HepG2 (cell line): ENCODE measurements around the gene CELF2. TPM values are rescaled to one million over a fixed set of nuclear protein-coding genes. Genes with fewer than 3 reads are reported as not detected.

Source experiments
- CCDC6 ChIP-seq: sonication (generic); formaldehyde crosslinking; IDR thresholded peaks from 2 replicates; pipeline ENCODE4 v1.8.1; 2022; ENCODE audit warnings: mild to moderate bottlenecking, missing genetic modification reagents, moderate library complexity
- HNRNPK ChIP-seq: fragments of 200-400 bp; formaldehyde crosslinking; IDR thresholded peaks from 2 replicates; pipeline ENCODE4 v1.6.1; 2018; ENCODE audit warnings: low read length, low read depth, moderate library complexity, mild to moderate bottlenecking; ENCODE audit not compliant: poor library complexity, severe bottlenecking
- IRX3 ChIP-seq: sonication (generic); formaldehyde crosslinking; IDR thresholded peaks from 2 replicates; pipeline ENCODE4 v1.8.1; 2023; ENCODE audit warnings: mild to moderate bottlenecking, low read depth, missing genetic modification reagents, borderline replicate concordance
- LCORL ChIP-seq, 2 experiments: fragments of 450-650 bp in 1 of 2; sonication (generic) in 1 of 2; formaldehyde crosslinking in 1 of 2; IDR thresholded peaks; 2 replicates each; pipeline versions ENCODE4 v1.5.0 to v1.6.1; 2017 to 2020; ENCODE audit warnings: antibody characterized with exemption in 1 of 2, missing genetic modification reagents in 1 of 2
- ZBTB3 ChIP-seq: sonication (generic); formaldehyde crosslinking; IDR thresholded peaks from 2 replicates; pipeline ENCODE4 v1.4.0; 2020; ENCODE audit warnings: low read depth, mild to moderate bottlenecking, moderate library complexity, missing genetic modification reagents, borderline replicate concordance
- ZNF292 ChIP-seq: sonication (generic); formaldehyde crosslinking; IDR thresholded peaks from 2 replicates; pipeline ENCODE4 v1.8.1; 2022; ENCODE audit warnings: mild to moderate bottlenecking, low read depth, missing genetic modification reagents, borderline replicate concordance
- ZNF564 ChIP-seq: sonication (generic); formaldehyde crosslinking; IDR thresholded peaks from 2 replicates; pipeline ENCODE4 v1.8.1; 2023; ENCODE audit warnings: mild to moderate bottlenecking, missing genetic modification reagents
- ZNF776 ChIP-seq: sonication (generic); formaldehyde crosslinking; IDR thresholded peaks from 2 replicates; pipeline ENCODE4 v1.4.0; 2020; ENCODE audit warnings: mild to moderate bottlenecking, missing genetic modification reagents
- polyA plus RNA-seq, 8 experiments: library from polyadenylated mRNA; depleted of rRNA in 3 of 8; stranded (reverse) in 7 of 8; unstranded in 1 of 8; fragments of >200 nt; fragmentation: Illumina TruSeq in 4 of 8; extraction: Trizol in 4 of 8; gene quantifications; 2 replicates each; pipeline versions ENCODE4 v1.2.1 to v1.2.3, GENCODE V29; 2011 to 2016; ENCODE audit warnings: low read depth in 4 of 8, missing spikeins in 1 of 8, mixed read lengths in 1 of 8; ENCODE audit not compliant: insufficient read depth in 1 of 8
- total RNA-seq, 5 experiments: library from RNA; depleted of rRNA; stranded (reverse); fragments of >200 nt; fragmentation: Illumina TruSeq; extraction: Trizol; gene quantifications; 2 replicates each; pipeline ENCODE4 v1.2.3, GENCODE V29; 2016; ENCODE audit warnings: low read depth in 1 of 5
- TF ChIP-seq, protein P1 (sequence below): sonication (generic); formaldehyde crosslinking; IDR thresholded peaks from 2 replicates; pipeline ENCODE4 v1.4.0; 2020; ENCODE audit warnings: missing genetic modification reagents, borderline replicate concordance
- TF ChIP-seq, protein P2 (sequence below), 2 experiments: fragments of 450-650 bp in 1 of 2; sonication (generic) in 1 of 2; formaldehyde crosslinking; IDR thresholded peaks; 2 replicates each; pipeline versions ENCODE4 v1.5.0 to v1.8.0; 2020 to 2022; ENCODE audit warnings: mild to moderate bottlenecking in 1 of 2, missing genetic modification reagents in 1 of 2
- TF ChIP-seq, protein P3 (sequence below): IDR thresholded peaks from 2 replicates; pipeline ENCODE4 v1.6.1; 2016; ENCODE audit warnings: missing compliant biosample characterization, missing genetic modification reagents, borderline replicate concordance
- TF ChIP-seq, protein P4 (sequence below): IDR thresholded peaks from 2 replicates; pipeline ENCODE4 v1.6.1; 2012; ENCODE audit warnings: inconsistent platforms
- TF ChIP-seq, protein P5 (sequence below): sonication (generic); formaldehyde crosslinking; IDR thresholded peaks from 2 replicates; pipeline ENCODE4 v1.8.0; 2022; ENCODE audit warnings: mild to moderate bottlenecking, missing genetic modification reagents, borderline replicate concordance

CELF2 gene
- total and polyA plus RNA-seq, 2 of the 13 experiments (the other 11 are each of a cell fraction or from before 2014, with no cell fraction given) = not detected

DNA sequence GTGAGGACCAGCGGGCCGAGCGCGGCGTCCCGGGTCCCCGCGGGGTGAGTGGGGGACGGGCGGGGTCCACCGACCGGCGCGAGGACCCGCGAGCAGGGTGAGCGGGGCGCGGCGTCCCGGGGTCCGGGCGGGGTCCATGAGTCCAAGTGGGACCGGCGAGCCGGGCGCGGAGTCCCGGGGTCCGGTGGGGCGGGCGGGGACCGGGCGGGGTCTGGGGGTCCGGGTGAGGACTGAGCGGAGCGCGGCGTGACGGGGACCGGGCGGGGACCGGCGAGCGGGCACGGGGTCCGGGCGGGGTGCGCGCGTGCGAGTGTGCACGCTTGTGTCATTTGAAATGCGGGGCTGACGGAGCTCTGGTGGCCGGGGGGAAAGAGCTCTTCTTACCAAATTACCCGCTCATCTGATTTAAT, 765 bp downstream of the CELF2 start (continued):
- TF ChIP-seq, protein P1, sequence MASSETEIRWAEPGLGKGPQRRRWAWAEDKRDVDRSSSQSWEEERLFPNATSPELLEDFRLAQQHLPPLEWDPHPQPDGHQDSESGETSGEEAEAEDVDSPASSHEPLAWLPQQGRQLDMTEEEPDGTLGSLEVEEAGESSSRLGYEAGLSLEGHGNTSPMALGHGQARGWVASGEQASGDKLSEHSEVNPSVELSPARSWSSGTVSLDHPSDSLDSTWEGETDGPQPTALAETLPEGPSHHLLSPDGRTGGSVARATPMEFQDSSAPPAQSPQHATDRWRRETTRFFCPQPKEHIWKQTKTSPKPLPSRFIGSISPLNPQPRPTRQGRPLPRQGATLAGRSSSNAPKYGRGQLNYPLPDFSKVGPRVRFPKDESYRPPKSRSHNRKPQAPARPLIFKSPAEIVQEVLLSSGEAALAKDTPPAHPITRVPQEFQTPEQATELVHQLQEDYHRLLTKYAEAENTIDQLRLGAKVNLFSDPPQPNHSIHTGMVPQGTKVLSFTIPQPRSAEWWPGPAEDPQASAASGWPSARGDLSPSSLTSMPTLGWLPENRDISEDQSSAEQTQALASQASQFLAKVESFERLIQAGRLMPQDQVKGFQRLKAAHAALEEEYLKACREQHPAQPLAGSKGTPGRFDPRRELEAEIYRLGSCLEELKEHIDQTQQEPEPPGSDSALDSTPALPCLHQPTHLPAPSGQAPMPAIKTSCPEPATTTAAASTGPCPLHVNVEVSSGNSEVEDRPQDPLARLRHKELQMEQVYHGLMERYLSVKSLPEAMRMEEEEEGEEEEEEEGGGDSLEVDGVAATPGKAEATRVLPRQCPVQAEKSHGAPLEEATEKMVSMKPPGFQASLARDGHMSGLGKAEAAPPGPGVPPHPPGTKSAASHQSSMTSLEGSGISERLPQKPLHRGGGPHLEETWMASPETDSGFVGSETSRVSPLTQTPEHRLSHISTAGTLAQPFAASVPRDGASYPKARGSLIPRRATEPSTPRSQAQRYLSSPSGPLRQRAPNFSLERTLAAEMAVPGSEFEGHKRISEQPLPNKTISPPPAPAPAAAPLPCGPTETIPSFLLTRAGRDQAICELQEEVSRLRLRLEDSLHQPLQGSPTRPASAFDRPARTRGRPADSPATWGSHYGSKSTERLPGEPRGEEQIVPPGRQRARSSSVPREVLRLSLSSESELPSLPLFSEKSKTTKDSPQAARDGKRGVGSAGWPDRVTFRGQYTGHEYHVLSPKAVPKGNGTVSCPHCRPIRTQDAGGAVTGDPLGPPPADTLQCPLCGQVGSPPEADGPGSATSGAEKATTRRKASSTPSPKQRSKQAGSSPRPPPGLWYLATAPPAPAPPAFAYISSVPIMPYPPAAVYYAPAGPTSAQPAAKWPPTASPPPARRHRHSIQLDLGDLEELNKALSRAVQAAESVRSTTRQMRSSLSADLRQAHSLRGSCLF = no peak
- no peak for TF ChIP-seq ZNF292
- no peak for TF ChIP-seq ZBTB3
- TF ChIP-seq, protein P2, sequence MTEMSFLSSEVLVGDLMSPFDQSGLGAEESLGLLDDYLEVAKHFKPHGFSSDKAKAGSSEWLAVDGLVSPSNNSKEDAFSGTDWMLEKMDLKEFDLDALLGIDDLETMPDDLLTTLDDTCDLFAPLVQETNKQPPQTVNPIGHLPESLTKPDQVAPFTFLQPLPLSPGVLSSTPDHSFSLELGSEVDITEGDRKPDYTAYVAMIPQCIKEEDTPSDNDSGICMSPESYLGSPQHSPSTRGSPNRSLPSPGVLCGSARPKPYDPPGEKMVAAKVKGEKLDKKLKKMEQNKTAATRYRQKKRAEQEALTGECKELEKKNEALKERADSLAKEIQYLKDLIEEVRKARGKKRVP (CRISPR knock-in tag; IDR thresholded peaks at IDR 0.05) = no peak
- TF ChIP-seq HNRNPK = no peak
- TF ChIP-seq ZNF776 (CRISPR knock-in tag) = no peak
- TF ChIP-seq LCORL (IDR thresholded peaks at IDR 0.05) = no peak
- no peak for TF ChIP-seq LCORL (CRISPR knock-in tag; IDR thresholded peaks at IDR 0.05)
- TF ChIP-seq CCDC6 (CRISPR knock-in tag) = no peak
- TF ChIP-seq, protein P3, sequence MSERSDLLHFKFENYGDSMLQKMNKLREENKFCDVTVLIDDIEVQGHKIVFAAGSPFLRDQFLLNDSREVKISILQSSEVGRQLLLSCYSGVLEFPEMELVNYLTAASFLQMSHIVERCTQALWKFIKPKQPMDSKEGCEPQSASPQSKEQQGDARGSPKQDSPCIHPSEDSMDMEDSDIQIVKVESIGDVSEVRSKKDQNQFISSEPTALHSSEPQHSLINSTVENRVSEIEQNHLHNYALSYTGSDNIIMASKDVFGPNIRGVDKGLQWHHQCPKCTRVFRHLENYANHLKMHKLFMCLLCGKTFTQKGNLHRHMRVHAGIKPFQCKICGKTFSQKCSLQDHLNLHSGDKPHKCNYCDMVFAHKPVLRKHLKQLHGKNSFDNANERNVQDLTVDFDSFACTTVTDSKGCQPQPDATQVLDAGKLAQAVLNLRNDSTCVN (CRISPR knock-in tag) = no peak
- no peak for TF ChIP-seq ZNF564 (CRISPR knock-in tag)
- TF ChIP-seq, protein P4, sequence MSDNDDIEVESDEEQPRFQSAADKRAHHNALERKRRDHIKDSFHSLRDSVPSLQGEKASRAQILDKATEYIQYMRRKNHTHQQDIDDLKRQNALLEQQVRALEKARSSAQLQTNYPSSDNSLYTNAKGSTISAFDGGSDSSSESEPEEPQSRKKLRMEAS = no peak
- TF ChIP-seq, protein P5, sequence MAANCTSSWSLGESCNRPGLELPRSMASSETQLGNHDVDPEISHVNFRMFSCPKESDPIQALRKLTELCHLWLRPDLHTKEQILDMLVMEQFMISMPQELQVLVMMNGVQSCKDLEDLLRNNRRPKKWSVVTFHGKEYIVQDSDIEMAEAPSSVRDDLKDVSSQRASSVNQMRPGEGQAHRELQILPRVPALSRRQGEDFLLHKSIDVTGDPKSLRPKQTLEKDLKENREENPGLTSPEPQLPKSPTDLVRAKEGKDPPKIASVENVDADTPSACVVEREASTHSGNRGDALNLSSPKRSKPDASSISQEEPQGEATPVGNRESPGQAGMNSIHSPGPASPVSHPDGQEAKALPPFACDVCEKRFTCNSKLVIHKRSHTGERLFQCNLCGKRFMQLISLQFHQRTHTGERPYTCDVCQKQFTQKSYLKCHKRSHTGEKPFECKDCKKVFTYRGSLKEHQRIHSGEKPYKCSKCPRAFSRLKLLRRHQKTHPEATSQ = no peak
- TF ChIP-seq IRX3 (CRISPR knock-in tag) = no peak
- TF ChIP-seq, all 625 proteins: peak for 0
